ENCODE measurements around the gene PHIP. TPM values are rescaled to one million over a fixed set of nuclear protein-coding genes. Genes with fewer than 3 reads are reported as not detected.

PHIP gene
- total and polyA plus RNA-seq, 8 donors: 27.3 to 82.2 (median 69.2) TPM

DNA sequence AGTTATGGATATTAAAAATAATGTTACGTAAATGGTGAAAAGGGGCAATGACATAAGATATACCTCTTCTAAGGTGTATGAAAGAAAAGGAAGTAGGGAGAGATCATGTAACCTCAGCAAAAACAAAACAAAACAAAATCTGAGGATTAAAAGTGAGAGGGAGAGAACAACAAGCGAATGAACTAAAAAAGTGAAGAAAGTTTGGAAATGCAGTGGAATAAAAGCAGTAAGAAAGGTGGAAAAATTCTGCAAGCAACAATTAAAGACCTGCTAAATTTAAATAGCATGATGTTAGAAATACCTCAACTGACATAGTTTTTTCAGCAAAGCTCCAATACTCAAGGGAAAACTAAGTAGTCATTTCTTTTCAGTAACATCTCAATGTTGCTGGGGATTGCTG, 48.0 kb downstream of the PHIP start:
- Histone ChIP-seq H3K9me3 (no peaks in the 10 kb centered on the region), H3K4me3 (no peak overlapping the region), H3K36me3 (peaks cover 0 to 13% of the 10 kb centered on the region in 2 donors), H3K4me1 (peaks cover 0 to 16% of the 10 kb centered on the region in 2 donors), H3K27ac (no peak overlapping the region), H3K27me3 (no peaks in the 10 kb centered on the region)
- TF ChIP-seq CTCF (IDR thresholded peaks at IDR 0.05): no peak
- ATAC-seq (no peak), DNase-seq (no peak)
- intact Hi-C loops (cut with DNase I): no loop called here

GRCh38 chr6:79028641-79029314, 49.3 kb downstream of the PHIP start:
- intact Hi-C loops (cut with DNase I): no loop called here
- H3K4me3 ChIP-seq: no peak overlapping the region
- ATAC-seq (no peak), DNase-seq (no peak)
- no peaks in the 10 kb centered on the region for H3K27me3 ChIP-seq
- H3K9me3 ChIP-seq: no peaks in the 10 kb centered on the region
- no peak overlapping the region for H3K27ac ChIP-seq
- H3K36me3 ChIP-seq: peaks cover 0 to 23% of the 10 kb centered on the region in 2 donors
- H3K4me1 ChIP-seq: peaks cover 0 to 16% of the 10 kb centered on the region in 2 donors
- no peak for TF ChIP-seq CTCF (IDR thresholded peaks at IDR 0.05)

DNA sequence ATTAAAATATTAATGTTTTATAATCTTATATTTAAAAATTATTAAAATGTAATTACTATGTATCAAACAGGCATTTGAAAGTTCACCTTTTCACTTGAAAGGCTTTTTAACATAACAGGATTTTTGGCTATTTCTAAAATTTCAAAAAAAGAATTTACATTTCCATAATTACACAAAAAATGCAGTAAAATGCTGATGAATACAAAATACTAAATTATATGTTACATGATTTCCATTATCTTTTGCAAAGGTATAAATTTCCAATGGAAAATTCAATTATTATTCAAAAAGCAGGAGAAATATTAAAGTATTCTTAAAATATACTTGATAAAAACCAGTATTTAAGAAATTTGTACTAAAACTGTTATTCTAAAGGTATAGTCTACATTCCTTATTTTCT, 66.1 kb downstream of the PHIP start:
- intact Hi-C loops (cut with DNase I): no loop called here
- Histone ChIP-seq H3K4me1 (no peaks in the 10 kb centered on the region), H3K4me3 (no peak overlapping the region), H3K27me3 (no peaks in the 10 kb centered on the region), H3K9me3 (no peaks in the 10 kb centered on the region), H3K27ac (no peak overlapping the region), H3K36me3 (peaks cover 0 to 59% of the 10 kb centered on the region in 2 donors)
- DNase-seq (no peak), ATAC-seq (no peak)
- TF ChIP-seq CTCF (IDR thresholded peaks at IDR 0.05): no peak

GRCh38 chr6:79010422-79010821, 67.6 kb downstream of the PHIP start:
- Histone ChIP-seq H3K27me3 (no peaks in the 10 kb centered on the region), H3K27ac (no peak overlapping the region), H3K9me3 (no peaks in the 10 kb centered on the region), H3K4me1 (peaks cover 0 to 9% of the 10 kb centered on the region in 2 donors), H3K36me3 (peaks cover 0 to 44% of the 10 kb centered on the region in 2 donors), H3K4me3 (no peak overlapping the region)
- intact Hi-C loops (cut with DNase I): no loop called here
- no peak for TF ChIP-seq CTCF (IDR thresholded peaks at IDR 0.05)
- DNase-seq (no peak), ATAC-seq (no peak)

GRCh38 chr6:79009819-79010218, 68.2 kb downstream of the PHIP start:
- no peak overlapping the region for H3K27ac ChIP-seq
- H3K27me3 ChIP-seq: no peaks in the 10 kb centered on the region
- H3K9me3 ChIP-seq: no peaks in the 10 kb centered on the region
- no peak overlapping the region for H3K4me3 ChIP-seq
- TF ChIP-seq CTCF (IDR thresholded peaks at IDR 0.05): no peak
- H3K36me3 ChIP-seq: peaks cover 0 to 38% of the 10 kb centered on the region in 2 donors
- peaks cover 0 to 9% of the 10 kb centered on the region in 2 donors for H3K4me1 ChIP-seq
- intact Hi-C loops (cut with DNase I): no loop called here
- DNase-seq (no peak), ATAC-seq (no peak)
